GM23338 (cell line): ENCODE measurements around the gene CBX2. TPM values are rescaled to one million over a fixed set of nuclear protein-coding genes. Genes with fewer than 3 reads are reported as not detected.

Experiments used
- ATAC-seq: fragments of 200-7000 bp; cut with Tn5 transposase; 3 replicates; pipeline ENCODE4 v1.9.1; 2020
- DNase-seq: peaks from one replicate; pipeline ENCODE4 v3.0.0-alpha.2; 2015; ENCODE audit warnings: low spot score
- H2AFZ ChIP-seq: fragments of 200-600 bp; sonication (generic); 2 replicates; pipeline ENCODE4 v1.8.0; 2016; ENCODE audit warnings: antibody characterized with exemption, mild to moderate bottlenecking, moderate library complexity
- H3F3A ChIP-seq: fragments of 200-600 bp; sonication (generic); replicated peaks from 2 replicates; pipeline ENCODE4 v1.8.0; 2017; ENCODE audit warnings: antibody characterized with exemption, mixed run types, low read depth
- H3K27ac ChIP-seq: fragments of 200-600 bp; sonication (generic); 2 replicates; pipeline ENCODE4 v1.6.1; 2016; ENCODE audit warnings: low read depth
- H3K27me3 ChIP-seq: fragments of 200-600 bp; sonication (generic); 2 replicates; pipeline ENCODE4 v1.8.0; 2016; ENCODE audit warnings: mild to moderate bottlenecking, mixed run types, moderate library complexity; ENCODE audit not compliant: insufficient read depth
- H3K36me3 ChIP-seq: fragments of 200-600 bp; sonication (generic); 2 replicates; pipeline ENCODE4 v1.8.0; 2016; ENCODE audit warnings: mild to moderate bottlenecking; ENCODE audit not compliant: insufficient read depth
- H3K4me1 ChIP-seq: fragments of 200-600 bp; sonication (generic); 2 replicates; pipeline ENCODE4 v1.8.0; 2016; ENCODE audit warnings: mild to moderate bottlenecking, moderate library complexity; ENCODE audit not compliant: insufficient read depth
- H3K4me2 ChIP-seq: fragments of 200-600 bp; sonication (generic); 2 replicates; pipeline ENCODE4 v1.7.1; 2017; ENCODE audit warnings: mixed run types
- H3K4me3 ChIP-seq: fragments of 200-600 bp; sonication (generic); 2 replicates; pipeline ENCODE4 v1.6.1; 2016; ENCODE audit warnings: mixed run types
- H3K79me2 ChIP-seq: fragments of 200-600 bp; sonication (generic); replicated peaks from 2 replicates; pipeline ENCODE4 v1.8.0; 2017; ENCODE audit warnings: mild to moderate bottlenecking; ENCODE audit not compliant: insufficient read depth
- H3K9me2 ChIP-seq: fragments of 200-600 bp; sonication (generic); 2 replicates; pipeline ENCODE4 v1.8.0; 2017; ENCODE audit not compliant: insufficient read depth
- H4K20me1 ChIP-seq: fragments of 200-600 bp; sonication (generic); replicated peaks from 2 replicates; pipeline ENCODE4 v1.8.0; 2017; ENCODE audit warnings: mild to moderate bottlenecking; ENCODE audit not compliant: insufficient read depth
- H3K27ac Mint-ChIP-seq: 2 replicates; pipeline ENCODE4 v1.8.0; 2020; ENCODE audit warnings: inconsistent platforms, mild to moderate bottlenecking, moderate library complexity, mixed read lengths
- H3K27me3 Mint-ChIP-seq: 3 replicates; pipeline ENCODE4 v1.8.0; 2022; ENCODE audit warnings: low read depth, mild to moderate bottlenecking, moderate library complexity, mixed read lengths, inconsistent platforms; ENCODE audit not compliant: insufficient read depth, poor library complexity
- H3K36me3 Mint-ChIP-seq: 3 replicates; pipeline ENCODE4 v1.8.0; 2021; ENCODE audit warnings: low read depth, mild to moderate bottlenecking, inconsistent platforms, moderate library complexity, mixed read lengths
- H3K4me1 Mint-ChIP-seq: 3 replicates; pipeline ENCODE4 v1.8.0; 2020; ENCODE audit warnings: mild to moderate bottlenecking, inconsistent platforms, mixed read lengths
- H3K4me3 Mint-ChIP-seq: 3 replicates; pipeline ENCODE4 v1.8.0; 2021; ENCODE audit warnings: moderate library complexity, mild to moderate bottlenecking, inconsistent platforms, mixed read lengths
- H3K9me3 Mint-ChIP-seq: 3 replicates; pipeline ENCODE4 v1.8.0; 2020; ENCODE audit warnings: moderate library complexity, mild to moderate bottlenecking, inconsistent platforms, mixed read lengths
- CREB1 ChIP-seq: fragments of 250-450 bp; sonication (Bioruptor Pico); IDR thresholded peaks from 2 replicates; pipeline ENCODE4 v1.5.0; 2020; ENCODE audit warnings: low read depth, mild to moderate bottlenecking, moderate library complexity
- CTCF ChIP-seq, 2 experiments: fragments of 200-600 bp in 1 of 2; sonication (generic) in 1 of 2; conservative IDR thresholded peaks; 2 replicates each; pipeline versions ENCODE4 v1.5.1 to v1.6.1; 2016 to 2017; ENCODE audit warnings: antibody characterized with exemption in 2 of 2, low read depth in 2 of 2, mild to moderate bottlenecking in 2 of 2, moderate library complexity in 1 of 2
- EZH2 ChIP-seq: fragments of 200-600 bp; sonication (generic); IDR thresholded peaks from one replicate; pipeline ENCODE4 v1.8.0; 2017; ENCODE audit warnings: antibody characterized with exemption, mild to moderate bottlenecking, low read depth; ENCODE audit not compliant: unreplicated experiment
- NANOG ChIP-seq: IDR thresholded peaks from 2 replicates; pipeline ENCODE4 v1.6.1; 2016; ENCODE audit warnings: antibody characterized with exemption, borderline replicate concordance
- POLR2AphosphoS5 ChIP-seq: IDR thresholded peaks from 2 replicates; pipeline ENCODE4 v1.6.1; 2016; ENCODE audit warnings: antibody characterized with exemption, low read depth
- STAT1 ChIP-seq: IDR thresholded peaks from one replicate; pipeline ENCODE4 v1.6.1; 2016; ENCODE audit warnings: antibody characterized with exemption; ENCODE audit not compliant: unreplicated experiment
- ZNF114 ChIP-seq: fragments of 250-450 bp; sonication (Bioruptor Pico); IDR thresholded peaks from 2 replicates; pipeline ENCODE4 v1.5.0; 2020; ENCODE audit warnings: mild to moderate bottlenecking, moderate library complexity
- polyA plus RNA-seq: library from polyadenylated mRNA; unstranded; fragments of >200 nt; fragmentation: Nextera tagmentation; extraction: Ambion mirVana; gene quantifications from 2 replicates; pipeline ENCODE4 v1.2.1, GENCODE V29; 2016
- total RNA-seq: library from RNA; depleted of rRNA; stranded (reverse); fragments of >200 nt; shearing (Covaris generic); gene quantifications from 2 replicates; pipeline ENCODE4 v1.2.3, GENCODE V29; 2014
- TF ChIP-seq, protein P1 (sequence below): IDR thresholded peaks from 2 replicates; pipeline ENCODE4 v1.6.1; 2016; ENCODE audit warnings: antibody characterized with exemption
- TF ChIP-seq, protein P2 (sequence below): IDR thresholded peaks from one replicate; pipeline ENCODE4 v1.6.1; 2018; ENCODE audit warnings: antibody characterized with exemption; ENCODE audit not compliant: unreplicated experiment
- TF ChIP-seq, protein P3 (sequence below): fragments of 250-450 bp; sonication (Bioruptor Pico); IDR thresholded peaks from 2 replicates; pipeline ENCODE4 v1.5.0; 2020; ENCODE audit warnings: mild to moderate bottlenecking, moderate library complexity

Gene CBX2
- total and polyA plus RNA-seq, 2 experiments from 2014 or later = 26.6 to 114 TPM

DNA sequence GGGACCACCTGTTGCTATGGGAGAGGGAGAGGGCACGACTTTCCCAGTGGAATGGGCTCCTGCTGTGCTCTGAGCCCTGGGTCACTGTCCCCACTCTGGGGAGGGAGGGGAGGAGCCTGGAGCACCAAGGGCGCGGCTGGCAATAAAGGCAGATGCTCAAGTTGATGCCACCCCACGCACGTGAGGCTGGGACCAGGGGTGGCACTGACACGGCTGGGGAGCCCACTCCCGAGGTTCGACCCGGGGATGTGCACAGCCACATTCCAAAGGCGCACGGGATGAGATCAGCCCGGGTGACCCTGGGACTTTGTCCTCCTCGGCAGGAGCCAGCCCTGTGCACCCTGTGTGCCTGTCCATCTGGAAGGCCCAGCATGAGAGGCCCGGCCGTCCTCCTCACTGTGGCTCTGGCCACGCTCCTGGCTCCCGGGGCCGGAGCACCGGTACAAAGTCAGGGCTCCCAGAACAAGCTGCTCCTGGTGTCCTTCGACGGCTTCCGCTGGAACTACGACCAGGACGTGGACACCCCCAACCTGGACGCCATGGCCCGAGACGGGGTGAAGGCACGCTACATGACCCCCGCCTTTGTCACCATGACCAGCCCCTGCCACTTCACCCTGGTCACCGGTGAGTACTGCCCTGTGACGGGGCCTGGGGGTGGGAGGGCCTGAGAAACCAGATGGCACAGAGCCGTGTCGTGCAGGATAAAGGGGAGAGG lies 47.0 kb upstream of the CBX2 start, which contains the start of gene ENPP7:
TSS of gene ENPP7 (plus strand) at position 175 of the 715 bp plus-strand sequence. CDS start at position 372, 197 bp downstream.
- peaks cover 7% of the 10 kb centered on the region; the same call in 1 of the 3 replicates for H3K4me1 Mint-ChIP-seq
- H3K36me3 ChIP-seq = no peaks in the 10 kb centered on the region
- no peaks in the 10 kb centered on the region for H3K9me2 ChIP-seq
- no peaks in the 10 kb centered on the region for H3F3A ChIP-seq
- no peak within 1 kb of the TSS for H3K4me2 ChIP-seq
- H3K4me1 ChIP-seq = no peaks in the 10 kb centered on the region
- no peaks in the 10 kb centered on the region for H3K27me3 ChIP-seq
- no peak for DNase-seq
- no peaks in the 10 kb centered on the region for H4K20me1 ChIP-seq
- no peaks in the 10 kb centered on the region for H3K36me3 Mint-ChIP-seq
- no peak within 1 kb of the TSS for H3K4me3 ChIP-seq
- no peaks in the 10 kb centered on the region for H3K9me3 Mint-ChIP-seq
- H3K79me2 ChIP-seq = no peaks in the 10 kb centered on the region
- no peak for TF ChIP-seq ZNF114
- TF ChIP-seq NANOG = no peak
- TF ChIP-seq, protein P1, sequence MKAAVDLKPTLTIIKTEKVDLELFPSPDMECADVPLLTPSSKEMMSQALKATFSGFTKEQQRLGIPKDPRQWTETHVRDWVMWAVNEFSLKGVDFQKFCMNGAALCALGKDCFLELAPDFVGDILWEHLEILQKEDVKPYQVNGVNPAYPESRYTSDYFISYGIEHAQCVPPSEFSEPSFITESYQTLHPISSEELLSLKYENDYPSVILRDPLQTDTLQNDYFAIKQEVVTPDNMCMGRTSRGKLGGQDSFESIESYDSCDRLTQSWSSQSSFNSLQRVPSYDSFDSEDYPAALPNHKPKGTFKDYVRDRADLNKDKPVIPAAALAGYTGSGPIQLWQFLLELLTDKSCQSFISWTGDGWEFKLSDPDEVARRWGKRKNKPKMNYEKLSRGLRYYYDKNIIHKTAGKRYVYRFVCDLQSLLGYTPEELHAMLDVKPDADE = no peak
- no peak for TF ChIP-seq CTCF (conservative IDR thresholded peaks at IDR 0.05; ENCODE audit: low read depth in 2 of 2)
- TF ChIP-seq EZH2 = no peak
- TF ChIP-seq CREB1 = no peak
- no peak for TF ChIP-seq POLR2AphosphoS5
- TF ChIP-seq, protein P2, sequence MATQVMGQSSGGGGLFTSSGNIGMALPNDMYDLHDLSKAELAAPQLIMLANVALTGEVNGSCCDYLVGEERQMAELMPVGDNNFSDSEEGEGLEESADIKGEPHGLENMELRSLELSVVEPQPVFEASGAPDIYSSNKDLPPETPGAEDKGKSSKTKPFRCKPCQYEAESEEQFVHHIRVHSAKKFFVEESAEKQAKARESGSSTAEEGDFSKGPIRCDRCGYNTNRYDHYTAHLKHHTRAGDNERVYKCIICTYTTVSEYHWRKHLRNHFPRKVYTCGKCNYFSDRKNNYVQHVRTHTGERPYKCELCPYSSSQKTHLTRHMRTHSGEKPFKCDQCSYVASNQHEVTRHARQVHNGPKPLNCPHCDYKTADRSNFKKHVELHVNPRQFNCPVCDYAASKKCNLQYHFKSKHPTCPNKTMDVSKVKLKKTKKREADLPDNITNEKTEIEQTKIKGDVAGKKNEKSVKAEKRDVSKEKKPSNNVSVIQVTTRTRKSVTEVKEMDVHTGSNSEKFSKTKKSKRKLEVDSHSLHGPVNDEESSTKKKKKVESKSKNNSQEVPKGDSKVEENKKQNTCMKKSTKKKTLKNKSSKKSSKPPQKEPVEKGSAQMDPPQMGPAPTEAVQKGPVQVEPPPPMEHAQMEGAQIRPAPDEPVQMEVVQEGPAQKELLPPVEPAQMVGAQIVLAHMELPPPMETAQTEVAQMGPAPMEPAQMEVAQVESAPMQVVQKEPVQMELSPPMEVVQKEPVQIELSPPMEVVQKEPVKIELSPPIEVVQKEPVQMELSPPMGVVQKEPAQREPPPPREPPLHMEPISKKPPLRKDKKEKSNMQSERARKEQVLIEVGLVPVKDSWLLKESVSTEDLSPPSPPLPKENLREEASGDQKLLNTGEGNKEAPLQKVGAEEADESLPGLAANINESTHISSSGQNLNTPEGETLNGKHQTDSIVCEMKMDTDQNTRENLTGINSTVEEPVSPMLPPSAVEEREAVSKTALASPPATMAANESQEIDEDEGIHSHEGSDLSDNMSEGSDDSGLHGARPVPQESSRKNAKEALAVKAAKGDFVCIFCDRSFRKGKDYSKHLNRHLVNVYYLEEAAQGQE = no peak
- TF ChIP-seq, protein P3, sequence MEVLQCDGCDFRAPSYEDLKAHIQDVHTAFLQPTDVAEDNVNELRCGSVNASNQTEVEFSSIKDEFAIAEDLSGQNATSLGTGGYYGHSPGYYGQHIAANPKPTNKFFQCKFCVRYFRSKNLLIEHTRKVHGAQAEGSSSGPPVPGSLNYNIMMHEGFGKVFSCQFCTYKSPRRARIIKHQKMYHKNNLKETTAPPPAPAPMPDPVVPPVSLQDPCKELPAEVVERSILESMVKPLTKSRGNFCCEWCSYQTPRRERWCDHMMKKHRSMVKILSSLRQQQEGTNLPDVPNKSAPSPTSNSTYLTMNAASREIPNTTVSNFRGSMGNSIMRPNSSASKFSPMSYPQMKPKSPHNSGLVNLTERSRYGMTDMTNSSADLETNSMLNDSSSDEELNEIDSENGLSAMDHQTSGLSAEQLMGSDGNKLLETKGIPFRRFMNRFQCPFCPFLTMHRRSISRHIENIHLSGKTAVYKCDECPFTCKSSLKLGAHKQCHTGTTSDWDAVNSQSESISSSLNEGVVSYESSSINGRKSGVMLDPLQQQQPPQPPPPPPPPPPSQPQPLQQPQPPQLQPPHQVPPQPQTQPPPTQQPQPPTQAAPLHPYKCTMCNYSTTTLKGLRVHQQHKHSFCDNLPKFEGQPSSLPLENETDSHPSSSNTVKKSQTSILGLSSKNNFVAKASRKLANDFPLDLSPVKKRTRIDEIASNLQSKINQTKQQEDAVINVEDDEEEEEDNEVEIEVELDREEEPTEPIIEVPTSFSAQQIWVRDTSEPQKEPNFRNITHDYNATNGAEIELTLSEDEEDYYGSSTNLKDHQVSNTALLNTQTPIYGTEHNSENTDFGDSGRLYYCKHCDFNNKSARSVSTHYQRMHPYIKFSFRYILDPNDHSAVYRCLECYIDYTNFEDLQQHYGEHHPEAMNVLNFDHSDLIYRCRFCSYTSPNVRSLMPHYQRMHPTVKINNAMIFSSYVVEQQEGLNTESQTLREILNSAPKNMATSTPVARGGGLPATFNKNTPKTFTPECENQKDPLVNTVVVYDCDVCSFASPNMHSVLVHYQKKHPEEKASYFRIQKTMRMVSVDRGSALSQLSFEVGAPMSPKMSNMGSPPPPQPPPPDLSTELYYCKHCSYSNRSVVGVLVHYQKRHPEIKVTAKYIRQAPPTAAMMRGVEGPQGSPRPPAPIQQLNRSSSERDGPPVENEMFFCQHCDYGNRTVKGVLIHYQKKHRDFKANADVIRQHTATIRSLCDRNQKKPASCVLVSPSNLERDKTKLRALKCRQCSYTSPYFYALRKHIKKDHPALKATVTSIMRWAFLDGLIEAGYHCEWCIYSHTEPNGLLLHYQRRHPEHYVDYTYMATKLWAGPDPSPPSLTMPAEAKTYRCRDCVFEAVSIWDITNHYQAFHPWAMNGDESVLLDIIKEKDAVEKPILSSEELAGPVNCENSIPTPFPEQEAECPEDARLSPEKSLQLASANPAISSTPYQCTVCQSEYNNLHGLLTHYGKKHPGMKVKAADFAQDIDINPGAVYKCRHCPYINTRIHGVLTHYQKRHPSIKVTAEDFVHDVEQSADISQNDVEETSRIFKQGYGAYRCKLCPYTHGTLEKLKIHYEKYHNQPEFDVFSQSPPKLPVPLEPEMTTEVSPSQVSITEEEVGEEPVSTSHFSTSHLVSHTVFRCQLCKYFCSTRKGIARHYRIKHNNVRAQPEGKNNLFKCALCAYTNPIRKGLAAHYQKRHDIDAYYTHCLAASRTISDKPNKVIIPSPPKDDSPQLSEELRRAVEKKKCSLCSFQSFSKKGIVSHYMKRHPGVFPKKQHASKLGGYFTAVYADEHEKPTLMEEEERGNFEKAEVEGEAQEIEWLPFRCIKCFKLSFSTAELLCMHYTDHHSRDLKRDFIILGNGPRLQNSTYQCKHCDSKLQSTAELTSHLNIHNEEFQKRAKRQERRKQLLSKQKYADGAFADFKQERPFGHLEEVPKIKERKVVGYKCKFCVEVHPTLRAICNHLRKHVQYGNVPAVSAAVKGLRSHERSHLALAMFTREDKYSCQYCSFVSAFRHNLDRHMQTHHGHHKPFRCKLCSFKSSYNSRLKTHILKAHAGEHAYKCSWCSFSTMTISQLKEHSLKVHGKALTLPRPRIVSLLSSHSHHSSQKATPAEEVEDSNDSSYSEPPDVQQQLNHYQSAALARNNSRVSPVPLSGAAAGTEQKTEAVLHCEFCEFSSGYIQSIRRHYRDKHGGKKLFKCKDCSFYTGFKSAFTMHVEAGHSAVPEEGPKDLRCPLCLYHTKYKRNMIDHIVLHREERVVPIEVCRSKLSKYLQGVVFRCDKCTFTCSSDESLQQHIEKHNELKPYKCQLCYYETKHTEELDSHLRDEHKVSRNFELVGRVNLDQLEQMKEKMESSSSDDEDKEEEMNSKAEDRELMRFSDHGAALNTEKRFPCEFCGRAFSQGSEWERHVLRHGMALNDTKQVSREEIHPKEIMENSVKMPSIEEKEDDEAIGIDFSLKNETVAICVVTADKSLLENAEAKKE (CRISPR knock-in tag) = no peak
- TF ChIP-seq STAT1 = no peak
- H3K27me3 Mint-ChIP-seq = peaks cover 18% of the 10 kb centered on the region
- no peak within 1 kb of the TSS for H3K27ac ChIP-seq
- H3K4me3 Mint-ChIP-seq = no peak within 1 kb of the TSS
- no peak within 1 kb of the TSS for H3K27ac Mint-ChIP-seq
- H2AFZ ChIP-seq = no peak within 1 kb of the TSS
- ATAC-seq = no peak
